ENCODE results near the gene LSM7. TPM values are rescaled to one million over a fixed set of nuclear protein-coding genes. Genes with fewer than 3 reads are reported as not detected.

Gene LSM7
- total RNA-seq, 1 donor from 2014 or later = 108 TPM

DNA sequence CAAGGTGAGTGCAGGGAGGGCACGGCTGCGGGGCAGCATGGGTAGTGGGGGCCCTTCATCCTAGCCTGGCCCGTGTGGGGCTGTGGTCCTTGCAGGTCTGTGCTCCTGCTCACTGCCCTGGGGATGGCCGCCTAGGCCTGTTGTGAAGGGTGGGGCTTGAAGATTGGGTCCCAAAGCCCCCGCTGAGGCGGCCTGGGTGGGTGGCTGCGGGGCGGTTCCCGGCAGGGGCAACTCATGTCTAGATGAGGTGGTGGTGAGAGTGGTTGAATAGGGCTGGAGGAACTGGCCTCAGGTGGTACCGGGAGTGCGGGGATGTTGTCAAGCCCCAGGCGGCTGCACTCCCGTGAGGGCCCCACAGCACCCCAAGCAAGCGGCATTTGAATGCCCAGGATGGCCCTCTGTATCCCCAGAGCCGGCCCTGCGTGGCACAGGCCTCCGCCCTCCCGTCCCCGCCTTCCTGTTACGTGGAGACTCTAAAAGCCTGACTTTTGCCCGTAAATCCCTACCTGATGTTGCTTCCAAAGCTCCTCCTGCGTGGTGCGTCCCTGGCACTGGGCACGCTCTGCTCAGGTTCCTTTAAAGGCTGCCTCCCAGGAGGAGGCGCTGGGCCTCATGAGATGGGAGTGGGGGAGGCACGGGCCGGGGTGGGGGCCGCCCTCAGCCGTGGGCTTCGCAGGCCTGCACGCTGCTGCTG lies 15.1 kb upstream of the LSM7 start:
- Mint-ChIP-seq H3K4me3 (ENCODE audit: unreplicated experiment) (no peak overlapping the region), H3K27ac (ENCODE audit: unreplicated experiment) (no peak overlapping the region), H3K9me3 (ENCODE audit: unreplicated experiment) (no peaks in the 10 kb centered on the region), H3K27me3 (ENCODE audit: unreplicated experiment) (peaks cover 3% of the 10 kb centered on the region), H3K4me1 (ENCODE audit: unreplicated experiment) (peaks cover 3% of the 10 kb centered on the region), H3K36me3 (ENCODE audit: low read depth, unreplicated experiment) (peaks cover 9% of the 10 kb centered on the region)
- no peak for DNase-seq (ENCODE audit: low spot score)
- no peak for TF ChIP-seq CTCF (IDR thresholded peaks at IDR 0.05; ENCODE audit: unreplicated experiment)

- Mint-ChIP-seq H3K4me3 (ENCODE audit: unreplicated experiment) (no peak overlapping the region), H3K36me3 (ENCODE audit: low read depth, unreplicated experiment) (peaks cover 9% of the 10 kb centered on the region), H3K4me1 (ENCODE audit: unreplicated experiment) (peaks cover 3% of the 10 kb centered on the region), H3K27me3 (ENCODE audit: unreplicated experiment) (peaks cover 3% of the 10 kb centered on the region), H3K27ac (ENCODE audit: unreplicated experiment) (no peak overlapping the region), H3K9me3 (ENCODE audit: unreplicated experiment) (no peaks in the 10 kb centered on the region)
- DNase-seq (ENCODE audit: low spot score) = no peak
- TF ChIP-seq CTCF (IDR thresholded peaks at IDR 0.05; ENCODE audit: unreplicated experiment) = no peak
Measured at GRCh38 chr19:2342656-2343288, 14.4 kb upstream of the LSM7 start.

GRCh38 chr19:2341982-2342381 lies 13.6 kb upstream of the LSM7 start:
- Mint-ChIP-seq H3K36me3 (ENCODE audit: low read depth, unreplicated experiment) (peaks cover 9% of the 10 kb centered on the region), H3K27me3 (ENCODE audit: unreplicated experiment) (peaks cover 3% of the 10 kb centered on the region), H3K4me3 (ENCODE audit: unreplicated experiment) (no peak overlapping the region), H3K9me3 (ENCODE audit: unreplicated experiment) (no peaks in the 10 kb centered on the region), H3K4me1 (ENCODE audit: unreplicated experiment) (peaks cover 3% of the 10 kb centered on the region), H3K27ac (ENCODE audit: unreplicated experiment) (no peak overlapping the region)
- DNase-seq (ENCODE audit: low spot score) = no peak
- no peak for TF ChIP-seq CTCF (IDR thresholded peaks at IDR 0.05; ENCODE audit: unreplicated experiment)

- DNase-seq (ENCODE audit: low spot score) = no peak
- peaks cover 11% of the 10 kb centered on the region for H3K36me3 Mint-ChIP-seq (ENCODE audit: low read depth, unreplicated experiment)
- no peak for TF ChIP-seq CTCF (IDR thresholded peaks at IDR 0.05; ENCODE audit: unreplicated experiment)
- H3K4me3 Mint-ChIP-seq (ENCODE audit: unreplicated experiment) = no peak overlapping the region
- peaks cover 4% of the 10 kb centered on the region for H3K4me1 Mint-ChIP-seq (ENCODE audit: unreplicated experiment)
- H3K27me3 Mint-ChIP-seq (ENCODE audit: unreplicated experiment) = peaks cover 3% of the 10 kb centered on the region
- H3K9me3 Mint-ChIP-seq (ENCODE audit: unreplicated experiment) = no peaks in the 10 kb centered on the region
- no peak overlapping the region for H3K27ac Mint-ChIP-seq (ENCODE audit: unreplicated experiment)
Measured at GRCh38 chr19:2341244-2341751, 12.9 kb upstream of the LSM7 start.

Data from endothelial cell (in vitro differentiated cells).